Measurements from ENCODE around the gene TARP.

Gene TARP

GRCh38 chr7:38299275-38299931, 26.0 kb upstream of the TARP start:
- H3K4me3 ChIP-seq (ENCODE audit: low read depth, low read length) = peak overlapping the region; percentile 68
- TF ChIP-seq POLR2A (IDR thresholded peaks at IDR 0.05; ENCODE audit: extremely low read depth, insufficient read length) (peak; percentile 72), CTCF (IDR thresholded peaks at IDR 0.05; ENCODE audit: low read depth, low read length) (no peak), MYC (IDR thresholded peaks at IDR 0.05; ENCODE audit: low read depth, low read length) (peak; percentile 85), MAX (IDR thresholded peaks at IDR 0.05; ENCODE audit: low read depth, low read length) (peak; percentile 81)
- peak; percentile 95 for DNase-seq (ENCODE audit: low read depth)

- TF ChIP-seq MYC (IDR thresholded peaks at IDR 0.05; ENCODE audit: low read depth, low read length) (peak; percentile 13; the same call in 1 of the 2 replicates), POLR2A (IDR thresholded peaks at IDR 0.05; ENCODE audit: extremely low read depth, insufficient read length) (no peak), MAX (IDR thresholded peaks at IDR 0.05; ENCODE audit: low read depth, low read length) (peak; percentile 39; the same call in 1 of the 2 replicates), CTCF (IDR thresholded peaks at IDR 0.05; ENCODE audit: low read depth, low read length) (no peak)
- peak overlapping the region; percentile 68 for H3K4me3 ChIP-seq (ENCODE audit: low read depth, low read length)
- DNase-seq (ENCODE audit: low read depth) = peak; percentile 74
Observed at GRCh38 chr7:38296059-38296857, 22.8 kb upstream of the TARP start.

GRCh38 chr7:38294926-38295325, 21.5 kb upstream of the TARP start:
- no peak for DNase-seq (ENCODE audit: low read depth)
- H3K4me3 ChIP-seq (ENCODE audit: low read depth, low read length) = no peak overlapping the region
- TF ChIP-seq MAX (IDR thresholded peaks at IDR 0.05; ENCODE audit: low read depth, low read length) (no peak), POLR2A (IDR thresholded peaks at IDR 0.05; ENCODE audit: extremely low read depth, insufficient read length) (no peak), MYC (IDR thresholded peaks at IDR 0.05; ENCODE audit: low read depth, low read length) (no peak), CTCF (IDR thresholded peaks at IDR 0.05; ENCODE audit: low read depth, low read length) (no peak)

- H3K4me3 ChIP-seq (ENCODE audit: low read depth, low read length) = no peak overlapping the region
- DNase-seq (ENCODE audit: low read depth) = no peak
- no peak for TF ChIP-seq CTCF (IDR thresholded peaks at IDR 0.05; ENCODE audit: low read depth, low read length)
- TF ChIP-seq MAX (IDR thresholded peaks at IDR 0.05; ENCODE audit: low read depth, low read length) = no peak
- no peak for TF ChIP-seq POLR2A (IDR thresholded peaks at IDR 0.05; ENCODE audit: extremely low read depth, insufficient read length)
- no peak for TF ChIP-seq MYC (IDR thresholded peaks at IDR 0.05; ENCODE audit: low read depth, low read length)
Observed at GRCh38 chr7:38292442-38292841, 19.0 kb upstream of the TARP start.

- no peak overlapping the region for H3K4me3 ChIP-seq (ENCODE audit: low read depth, low read length)
- no peak for DNase-seq (ENCODE audit: low read depth)
- TF ChIP-seq CTCF (IDR thresholded peaks at IDR 0.05; ENCODE audit: low read depth, low read length) (no peak), MYC (IDR thresholded peaks at IDR 0.05; ENCODE audit: low read depth, low read length) (no peak), MAX (IDR thresholded peaks at IDR 0.05; ENCODE audit: low read depth, low read length) (no peak), POLR2A (IDR thresholded peaks at IDR 0.05; ENCODE audit: extremely low read depth, insufficient read length) (no peak)
Observed at GRCh38 chr7:38291650-38292049, 18.2 kb upstream of the TARP start.
